Measurements from ENCODE around the gene VGLL3. TPM values are rescaled to one million over a fixed set of nuclear protein-coding genes. Genes with fewer than 3 reads are reported as not detected.
A peak's percentile ranks its signal among the peaks of the same experiment; 100 is the strongest.

Gene VGLL3
- total RNA-seq, 2 donors from 2014 or later: 0.44 to 1.8 TPM

DNA sequence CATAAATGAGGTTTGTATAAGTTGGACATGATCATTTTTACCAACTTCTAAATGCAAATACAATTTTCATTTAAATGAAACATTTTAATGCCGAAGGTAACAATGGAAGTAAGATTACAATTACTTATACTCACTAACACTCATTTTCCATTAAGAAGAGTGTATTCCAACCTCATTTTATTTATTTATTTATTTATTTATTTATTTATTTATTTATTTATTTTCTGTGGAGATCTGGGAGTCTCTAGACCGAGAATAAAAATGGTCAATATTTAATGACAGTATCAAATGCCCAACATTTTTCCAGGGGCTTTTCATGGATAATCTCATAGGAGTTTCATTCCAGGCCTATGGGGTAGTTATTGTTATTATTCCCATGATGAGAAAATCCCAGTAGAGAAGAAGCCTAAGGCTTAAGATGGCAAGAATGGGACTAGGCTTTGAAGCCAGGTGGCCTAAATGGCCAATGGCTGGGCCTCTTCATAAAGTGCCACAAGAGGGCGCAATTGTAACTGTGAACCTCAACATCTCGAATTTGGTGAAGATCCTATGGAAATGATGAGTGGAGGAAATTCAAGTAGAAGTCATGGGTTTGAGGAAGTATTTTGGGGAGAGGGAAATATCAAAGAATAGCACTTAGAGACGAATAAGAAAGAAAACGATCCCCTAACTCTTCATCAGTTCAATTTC is 21.3 kb downstream of the VGLL3 start:
- Mint-ChIP-seq H3K9me3 (no peaks in the 10 kb centered on the region), H3K27me3 (ENCODE audit: insufficient read depth) (no peaks in the 10 kb centered on the region), H3K36me3 (ENCODE audit: low read depth) (no peaks in the 10 kb centered on the region), H3K27ac (no peak overlapping the region), H3K4me1 (peaks cover 4% of the 10 kb centered on the region), H3K4me3 (no peak overlapping the region)
- Histone ChIP-seq H3K4me3 (ENCODE audit: low read length) (no peak overlapping the region), H3K27ac (ENCODE audit: low read depth, low read length) (no peak overlapping the region), H3K36me3 (ENCODE audit: control insufficient read depth, insufficient read depth, low read length) (no peaks in the 10 kb centered on the region), H3K9ac (ENCODE audit: extremely low read depth, low read length, poor library complexity, severe bottlenecking) (no peak overlapping the region), H3K9me3 (ENCODE audit: control insufficient read depth, low read length) (no peaks in the 10 kb centered on the region), H3K27me3 (ENCODE audit: control insufficient read depth, insufficient read depth, low read length, poor library complexity, severe bottlenecking) (no peaks in the 10 kb centered on the region), H3K4me1 (ENCODE audit: control insufficient read depth, insufficient read depth, low read length) (no peaks in the 10 kb centered on the region)
- 47 to 77% methylated on average over 2 to 6 of the region's 6 CpGs for WGBS, 2 experiments (ENCODE audit: insufficient coverage in 1 of 2, insufficient read length in 1 of 2)
- DNase-seq: peak; percentile 82
- TF ChIP-seq, protein P1, sequence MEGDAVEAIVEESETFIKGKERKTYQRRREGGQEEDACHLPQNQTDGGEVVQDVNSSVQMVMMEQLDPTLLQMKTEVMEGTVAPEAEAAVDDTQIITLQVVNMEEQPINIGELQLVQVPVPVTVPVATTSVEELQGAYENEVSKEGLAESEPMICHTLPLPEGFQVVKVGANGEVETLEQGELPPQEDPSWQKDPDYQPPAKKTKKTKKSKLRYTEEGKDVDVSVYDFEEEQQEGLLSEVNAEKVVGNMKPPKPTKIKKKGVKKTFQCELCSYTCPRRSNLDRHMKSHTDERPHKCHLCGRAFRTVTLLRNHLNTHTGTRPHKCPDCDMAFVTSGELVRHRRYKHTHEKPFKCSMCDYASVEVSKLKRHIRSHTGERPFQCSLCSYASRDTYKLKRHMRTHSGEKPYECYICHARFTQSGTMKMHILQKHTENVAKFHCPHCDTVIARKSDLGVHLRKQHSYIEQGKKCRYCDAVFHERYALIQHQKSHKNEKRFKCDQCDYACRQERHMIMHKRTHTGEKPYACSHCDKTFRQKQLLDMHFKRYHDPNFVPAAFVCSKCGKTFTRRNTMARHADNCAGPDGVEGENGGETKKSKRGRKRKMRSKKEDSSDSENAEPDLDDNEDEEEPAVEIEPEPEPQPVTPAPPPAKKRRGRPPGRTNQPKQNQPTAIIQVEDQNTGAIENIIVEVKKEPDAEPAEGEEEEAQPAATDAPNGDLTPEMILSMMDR (conservative IDR thresholded peaks at IDR 0.05): peak; percentile 86

DNA sequence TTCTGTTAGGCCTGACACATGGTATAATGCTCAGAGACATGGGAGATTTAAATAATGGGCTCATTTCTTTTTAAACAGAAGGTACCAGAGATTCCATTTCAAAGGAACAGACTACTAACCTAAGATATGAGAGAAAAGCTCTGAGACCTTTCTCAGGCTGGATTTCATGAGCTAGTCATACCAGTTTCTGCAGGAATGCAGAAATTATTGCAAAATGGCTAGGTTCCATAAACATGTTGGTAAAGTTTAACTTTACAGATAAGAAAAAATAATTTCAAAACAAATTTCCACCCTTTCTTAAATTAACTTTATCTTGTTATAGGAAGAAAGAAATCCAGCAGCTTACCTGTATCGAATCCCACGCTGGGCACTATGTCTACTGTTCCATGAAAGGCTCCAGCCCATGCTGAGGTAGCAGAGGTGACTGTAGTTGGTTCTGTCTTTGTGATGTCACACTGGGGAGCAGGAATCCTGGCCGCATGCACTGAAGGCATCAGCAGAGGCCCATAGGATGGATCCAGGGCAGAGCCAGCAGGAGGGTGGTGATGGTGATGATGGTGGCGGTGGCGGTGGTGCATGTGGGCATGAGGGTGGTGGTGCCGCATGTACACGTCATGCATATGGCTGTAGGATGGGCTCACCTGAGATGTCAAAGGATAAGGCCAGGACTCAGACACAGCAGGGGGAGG is 22.6 kb downstream of the VGLL3 start:
- H3K27ac Mint-ChIP-seq: no peak overlapping the region
- H3K4me3 Mint-ChIP-seq: no peak overlapping the region
- H3K36me3 ChIP-seq (ENCODE audit: control insufficient read depth, insufficient read depth, low read length): no peaks in the 10 kb centered on the region
- no peak for DNase-seq
- H3K4me1 ChIP-seq (ENCODE audit: control insufficient read depth, insufficient read depth, low read length): no peaks in the 10 kb centered on the region
- no peaks in the 10 kb centered on the region for H3K27me3 ChIP-seq (ENCODE audit: control insufficient read depth, insufficient read depth, low read length, poor library complexity, severe bottlenecking)
- TF ChIP-seq, protein P1 (conservative IDR thresholded peaks at IDR 0.05): no peak
- H3K27ac ChIP-seq (ENCODE audit: low read depth, low read length): no peak overlapping the region
- no peak overlapping the region for H3K9ac ChIP-seq (ENCODE audit: extremely low read depth, low read length, poor library complexity, severe bottlenecking)
- no peaks in the 10 kb centered on the region for H3K27me3 Mint-ChIP-seq (ENCODE audit: insufficient read depth)
- no peak overlapping the region for H3K4me3 ChIP-seq (ENCODE audit: low read length)
- 93 to 95% methylated on average over 2 to 7 of the region's 7 CpGs for WGBS, 2 experiments (ENCODE audit: insufficient coverage in 1 of 2, insufficient read length in 1 of 2)
- H3K36me3 Mint-ChIP-seq (ENCODE audit: low read depth): no peaks in the 10 kb centered on the region
- no peaks in the 10 kb centered on the region for H3K9me3 ChIP-seq (ENCODE audit: control insufficient read depth, low read length)
- peaks cover 4% of the 10 kb centered on the region for H3K4me1 Mint-ChIP-seq
- no peaks in the 10 kb centered on the region for H3K9me3 Mint-ChIP-seq

DNA sequence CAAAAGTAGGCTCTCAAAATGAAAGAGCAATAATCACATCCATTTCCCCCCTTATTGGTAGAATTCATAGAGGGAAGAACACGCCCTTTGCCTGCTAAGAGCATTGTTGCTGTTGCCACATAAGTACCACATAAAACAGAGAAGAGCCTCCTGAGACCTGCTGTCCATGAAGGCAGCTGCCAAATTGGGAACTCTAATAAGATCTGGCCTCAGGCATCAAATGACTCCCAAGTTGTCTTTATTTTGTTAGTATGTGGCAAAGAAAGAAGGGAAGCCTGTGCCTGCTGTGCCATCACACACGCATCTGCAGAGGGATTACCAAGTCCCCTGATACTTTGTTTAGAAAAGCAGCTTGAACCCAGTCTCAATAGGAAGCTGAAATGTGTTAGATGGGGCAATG is 23.9 kb downstream of the VGLL3 start:
- no peak overlapping the region for H3K27ac Mint-ChIP-seq
- Histone ChIP-seq H3K4me3 (ENCODE audit: low read length) (no peak overlapping the region), H3K27me3 (ENCODE audit: control insufficient read depth, insufficient read depth, low read length, poor library complexity, severe bottlenecking) (no peaks in the 10 kb centered on the region), H3K9ac (ENCODE audit: extremely low read depth, low read length, poor library complexity, severe bottlenecking) (no peak overlapping the region), H3K9me3 (ENCODE audit: control insufficient read depth, low read length) (no peaks in the 10 kb centered on the region), H3K4me1 (ENCODE audit: control insufficient read depth, insufficient read depth, low read length) (peaks cover under 1% of the 10 kb centered on the region), H3K36me3 (ENCODE audit: control insufficient read depth, insufficient read depth, low read length) (no peaks in the 10 kb centered on the region), H3K27ac (ENCODE audit: low read depth, low read length) (no peak overlapping the region)
- H3K27me3 Mint-ChIP-seq (ENCODE audit: insufficient read depth): no peaks in the 10 kb centered on the region
- H3K9me3 Mint-ChIP-seq: no peaks in the 10 kb centered on the region
- peaks cover 4% of the 10 kb centered on the region for H3K4me1 Mint-ChIP-seq
- 50 to 68% methylated on average over 1 to 2 of the region's 2 CpGs for WGBS, 2 experiments (ENCODE audit: insufficient coverage in 1 of 2, insufficient read length in 1 of 2)
- H3K36me3 Mint-ChIP-seq (ENCODE audit: low read depth): no peaks in the 10 kb centered on the region
- no peak overlapping the region for H3K4me3 Mint-ChIP-seq
- TF ChIP-seq, protein P1 (conservative IDR thresholded peaks at IDR 0.05): no peak
- no peak for DNase-seq

Measured in endodermal cell (in vitro differentiated cells).